A549 (cell line): Measurements from ENCODE around the gene TTF2. TPM values are rescaled to one million over a fixed set of nuclear protein-coding genes. Genes with fewer than 3 reads are reported as not detected.

Source experiments
- ATAC-seq, 2 experiments: fragments of 200-7000 bp in 1 of 2; fragments of >200 bp in 1 of 2; cut with Nextera tagmentation in 1 of 2; cut with Tn5 transposase in 1 of 2; 3 replicates each; pipeline versions ENCODE4 v1.8.0 to v1.9.1; 2018 to 2020; ENCODE audit warnings: mild to moderate bottlenecking in 1 of 2, moderate library complexity in 1 of 2
- CTCF ChIA-PET: fragments of 300-600 bp; sonication (Branson Sonifier 250); formaldehyde crosslinking; extraction: SDS; loops from one replicate; lab custom pipeline; 2021; ENCODE audit warnings: antibody characterized with exemption, inconsistent platforms; lab: Yijun Ruan, JAX
- POLR2A ChIA-PET: fragments of 350-600 bp; formaldehyde crosslinking; extraction: SDS; loops from one replicate; lab custom pipeline; 2021; ENCODE audit warnings: antibody characterized with exemption, inconsistent platforms; lab: Yijun Ruan, JAX
- DNase-seq, 2 experiments: peaks; one replicate each; pipeline versions ENCODE4 v3.0.0 to v3.0.0-alpha.2; 2011 to 2016; ENCODE audit warnings: low read depth in 1 of 2, low spot score in 1 of 2
- FAIRE-seq: peaks from 2 replicates; lab custom pipeline; 2011; peaks lifted over from hg19 to GRCh38; lab: Jason Lieb, UNC
- H3K27ac ChIP-seq, 2 experiments: fragments of >200 bp; sonication (Bioruptor Twin); formaldehyde crosslinking; 3 replicates each; pipeline ENCODE4 v1.5.1; 2016 to 2017
- H3K4me1 ChIP-seq: fragments of >200 bp; sonication (Bioruptor Twin); formaldehyde crosslinking; 3 replicates; pipeline ENCODE4 v1.6.1; 2016
- H3K4me2 ChIP-seq: fragments of >200 bp; sonication (Bioruptor Twin); formaldehyde crosslinking; 3 replicates; pipeline ENCODE4 v1.6.1; 2016
- H3K4me3 ChIP-seq: fragments of >200 bp; sonication (Bioruptor Twin); formaldehyde crosslinking; 3 replicates; pipeline ENCODE4 v1.5.1; 2016
- H3K9me3 ChIP-seq: fragments of >200 bp; sonication (Bioruptor Twin); formaldehyde crosslinking; 3 replicates; pipeline ENCODE4 v1.6.1; 2016
- EHMT2 ChIP-seq: fragments of 200-600 bp; sonication (generic); IDR thresholded peaks from 2 replicates; pipeline ENCODE4 v1.6.1; 2016; ENCODE audit warnings: antibody characterized with exemption, low read depth, mild to moderate bottlenecking, moderate library complexity
- ELK1 ChIP-seq: fragments of 150-350 bp; IDR thresholded peaks from 2 replicates; pipeline ENCODE4 v1.6.1; 2014; ENCODE audit warnings: low read depth, mild to moderate bottlenecking, low read length
- ESRRA ChIP-seq: fragments of 150-350 bp; IDR thresholded peaks from 2 replicates; pipeline ENCODE4 v1.6.1; 2014; ENCODE audit warnings: mild to moderate bottlenecking, low read length, borderline replicate concordance
- FOSB ChIP-seq: fragments of 250-450 bp; sonication (Bioruptor Pico); IDR thresholded peaks from 2 replicates; pipeline ENCODE4 v1.5.0; 2020; ENCODE audit warnings: mild to moderate bottlenecking, moderate library complexity
- HDAC2 ChIP-seq: fragments of 200-600 bp; sonication (generic); IDR thresholded peaks from 2 replicates; pipeline ENCODE4 v1.6.1; 2016
- HEYL ChIP-seq: fragments of 250-450 bp; sonication (Bioruptor Pico); IDR thresholded peaks from 2 replicates; pipeline ENCODE4 v1.8.0; 2021; ENCODE audit warnings: mild to moderate bottlenecking, moderate library complexity
- HMGXB4 ChIP-seq: fragments of 250-450 bp; sonication (Bioruptor Pico); IDR thresholded peaks from 2 replicates; pipeline ENCODE4 v1.5.0; 2021; ENCODE audit warnings: mild to moderate bottlenecking, moderate library complexity, borderline replicate concordance
- HOXB13 ChIP-seq: fragments of 250-450 bp; sonication (Bioruptor Pico); IDR thresholded peaks from 2 replicates; pipeline ENCODE4 v1.5.0; 2020; ENCODE audit warnings: low read depth, mild to moderate bottlenecking, moderate library complexity
- JUN ChIP-seq, 2 experiments: fragments of >200 bp; sonication (Bioruptor Twin); formaldehyde crosslinking; IDR thresholded peaks; 2 replicates in 1 of 2; 3 replicates in 1 of 2; pipeline ENCODE4 v1.6.1; 2016 to 2017
- KDM1A ChIP-seq: fragments of 200-600 bp; sonication (generic); IDR thresholded peaks from 2 replicates; pipeline ENCODE4 v1.6.1; 2016; ENCODE audit warnings: low read depth, mild to moderate bottlenecking
- MAFK ChIP-seq: fragments of 450-650 bp; IDR thresholded peaks from 2 replicates; pipeline ENCODE4 v1.6.1; 2014; ENCODE audit not compliant: partially characterized antibody
- PBX3 ChIP-seq: IDR thresholded peaks from 2 replicates; pipeline ENCODE4 v1.6.1; 2012
- POLR2AphosphoS2 ChIP-seq: conservative IDR thresholded peaks from 2 replicates; pipeline ENCODE4 v1.6.1; 2012; ENCODE audit warnings: low read length, improper control_type of control experiment, inconsistent platforms
- RFX5 ChIP-seq: fragments of 450-650 bp; IDR thresholded peaks from 2 replicates; pipeline ENCODE4 v1.7.1; 2014; ENCODE audit warnings: antibody characterized with exemption, mild to moderate bottlenecking, moderate library complexity
- RNF2 ChIP-seq: fragments of 200-600 bp; sonication (generic); IDR thresholded peaks from 2 replicates; pipeline ENCODE4 v1.6.1; 2016; ENCODE audit warnings: low read depth, mild to moderate bottlenecking, antibody characterized with exemption, moderate library complexity, borderline replicate concordance
- SREBF2 ChIP-seq: fragments of 450-650 bp; IDR thresholded peaks from 2 replicates; pipeline ENCODE4 v1.6.1; 2014; ENCODE audit warnings: mild to moderate bottlenecking, moderate library complexity
- TFCP2L1 ChIP-seq: fragments of 250-450 bp; sonication (Bioruptor Pico); IDR thresholded peaks from 2 replicates; pipeline ENCODE4 v1.5.0; 2021; ENCODE audit warnings: mild to moderate bottlenecking
- TP53 ChIP-seq: fragments of 250-450 bp; sonication (Bioruptor Pico); IDR thresholded peaks from 2 replicates; pipeline ENCODE4 v1.5.0; 2021; ENCODE audit warnings: mild to moderate bottlenecking, moderate library complexity
- ZC3H11A ChIP-seq: fragments of 450-650 bp; IDR thresholded peaks from 2 replicates; pipeline ENCODE4 v1.6.1; 2014; ENCODE audit warnings: antibody characterized with exemption, mild to moderate bottlenecking
- ZFP36 ChIP-seq: fragments of 450-650 bp; IDR thresholded peaks from 2 replicates; pipeline ENCODE4 v1.6.1; 2014; ENCODE audit warnings: borderline replicate concordance; ENCODE audit not compliant: partially characterized antibody
- ZNF302 ChIP-seq: fragments of 250-450 bp; sonication (Bioruptor Pico); IDR thresholded peaks from 2 replicates; pipeline ENCODE4 v1.9.0; 2021; ENCODE audit warnings: inconsistent platforms, mild to moderate bottlenecking, moderate library complexity
- WGBS: methylation state at CpG from one replicate; pipeline ENCODE4 v1.1.6; 2017; ENCODE audit errors: missing lambda C conversion rate; 5-methylcytosine and 5-hydroxymethylcytosine counted together
- polyA plus RNA-seq, 4 experiments: library from polyadenylated mRNA; depleted of rRNA in 3 of 4; stranded (reverse); fragments of >200 nt; fragmentation: RNase III in 1 of 4; extraction: RNeasy Plus Mini Kit Qiagen cat#74134 plus additional on column Dnase treatment in 1 of 4; gene quantifications; 2 replicates in 3 of 4; 3 replicates in 1 of 4; pipeline ENCODE4 v1.2.3, GENCODE V29; 2011 to 2017

Gene TTF2
- polyA plus RNA-seq, 2 of the 4 experiments (the other 2 are of a cell fraction): 16.5 to 26.6 TPM

GRCh38 chr1:117138106-117138505, 78.0 kb downstream of the TTF2 start:
- no peak overlapping the region for H3K4me2 ChIP-seq
- H3K4me3 ChIP-seq: no peak overlapping the region
- ChIA-PET CTCF (interaction anchor here (1.8 kb wide), 1 partner anchor 9 kb away, joined by 8 read pairs; no protein-coding TSS in a partner anchor), POLR2A (no interaction called here)
- ATAC-seq (no peak), FAIRE-seq (no peak), DNase-seq (no peak)
- no peaks in the 10 kb centered on the region for H3K9me3 ChIP-seq
- TF ChIP-seq ZFP36 (no peak), POLR2AphosphoS2 (no peak), EHMT2 (no peak), RNF2 (no peak), HDAC2 (no peak), RFX5 (no peak), SREBF2 (no peak), ELK1 (no peak), HOXB13 (CRISPR knock-in tag) (no peak), PBX3 (no peak), ZC3H11A (no peak), JUN (IDR thresholded peaks at IDR 0.05) (no peak), FOSB (CRISPR knock-in tag) (no peak)
- H3K27ac ChIP-seq: no peak overlapping the region
- no peaks in the 10 kb centered on the region for H3K4me1 ChIP-seq
- WGBS: 71% methylated on average over 3 of the region's 3 CpGs

- no peak for DNase-seq
- 78% methylated on average over 1 of the region's 1 CpG for WGBS
These were observed 78.4 kb downstream of the TTF2 start for GRCh38 chr1:117138561-117138960.

GRCh38 chr1:117142200-117142599, 82.1 kb downstream of the TTF2 start:
- WGBS: 65% methylated on average over 2 of the region's 2 CpGs
- POLR2A ChIA-PET: no interaction called here
- peaks cover 14% of the 10 kb centered on the region for H3K4me1 ChIP-seq
- H3K9me3 ChIP-seq: no peaks in the 10 kb centered on the region
- DNase-seq: no peak
- CTCF ChIA-PET: interaction anchor here (1.0 kb wide), 1 partner anchor 14 kb away, joined by 4 read pairs; no protein-coding TSS in a partner anchor
- no peak for FAIRE-seq
- no peak for ATAC-seq
- no peak overlapping the region for H3K4me3 ChIP-seq
- no peak overlapping the region for H3K4me2 ChIP-seq
- no peak overlapping the region for H3K27ac ChIP-seq
- no peak for TF ChIP-seq HMGXB4 (CRISPR knock-in tag)
- no peak for TF ChIP-seq ESRRA
- no peak for TF ChIP-seq HDAC2
- TF ChIP-seq JUN (IDR thresholded peaks at IDR 0.05): no peak
- TF ChIP-seq ZNF302 (CRISPR knock-in tag): no peak
- TF ChIP-seq HOXB13 (CRISPR knock-in tag): no peak
- TF ChIP-seq KDM1A: no peak
- TF ChIP-seq RNF2: no peak
- TF ChIP-seq SREBF2: no peak
- TF ChIP-seq TFCP2L1: no peak
- TF ChIP-seq TP53 (CRISPR knock-in tag): no peak
- no peak for TF ChIP-seq ELK1
- no peak for TF ChIP-seq MAFK
- TF ChIP-seq, all 56 proteins: peak for 0

More at GRCh38 chr1:117138561-117138960, 78.4 kb downstream of the TTF2 start:
- TF ChIP-seq JUN (IDR thresholded peaks at IDR 0.05) (no peak), HEYL (no peak)
- Histone ChIP-seq H3K4me3 (no peak overlapping the region), H3K9me3 (no peaks in the 10 kb centered on the region), H3K4me2 (no peak overlapping the region), H3K4me1 (no peaks in the 10 kb centered on the region), H3K27ac (no peak overlapping the region)
- ATAC-seq (no peak), FAIRE-seq (no peak)
- CTCF ChIA-PET: interaction anchor here (1.8 kb wide), 1 partner anchor 10 kb away, joined by 8 read pairs; no protein-coding TSS in a partner anchor
- POLR2A ChIA-PET: no interaction called here
